ENCODE data around the gene METTL21C. TPM values are rescaled to one million over a fixed set of nuclear protein-coding genes. Genes with fewer than 3 reads are reported as not detected.

METTL21C gene
- total RNA-seq, 1 donor from 2014 or later: not detected

DNA sequence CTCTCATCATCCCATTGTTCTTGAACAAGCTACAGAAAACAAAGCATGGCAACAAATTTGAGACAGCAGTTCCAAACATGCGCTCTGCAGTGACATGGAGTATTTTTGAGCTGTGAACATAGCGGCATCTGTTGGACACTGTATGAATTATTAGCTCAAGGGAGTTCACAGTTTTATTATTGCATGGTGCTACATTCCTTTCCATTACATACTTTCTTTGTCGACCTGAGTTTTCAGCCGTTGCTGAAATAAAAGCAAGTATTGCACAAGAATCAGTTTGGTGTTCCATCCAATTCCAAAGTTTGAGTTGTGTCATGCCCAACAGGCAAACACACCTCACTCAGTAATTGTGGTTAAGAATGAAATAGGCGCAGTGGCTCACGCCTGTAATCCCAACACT is 30.1 kb upstream of the METTL21C start:
- H3K36me3 ChIP-seq: no peaks in the 10 kb centered on the region
- peak; percentile 48 for TF ChIP-seq CTCF (IDR thresholded peaks at IDR 0.05)
- no peaks in the 10 kb centered on the region for H3K27me3 ChIP-seq
- H3K9me3 ChIP-seq: no peaks in the 10 kb centered on the region
- peaks cover 9% of the 10 kb centered on the region for H3K4me1 ChIP-seq
- no peak overlapping the region for H3K27ac ChIP-seq
- no peak overlapping the region for H3K4me3 ChIP-seq
- intact Hi-C loops (cut with DNase I): no loop called here
- DNase-seq (no peak), ATAC-seq (peak; percentile 89)

GRCh38 chr13:102721800-102722231 is 27.0 kb upstream of the METTL21C start:
- H3K27ac ChIP-seq: no peak overlapping the region
- DNase-seq (no peak), ATAC-seq (peak; percentile 7)
- H3K9me3 ChIP-seq: no peaks in the 10 kb centered on the region
- TF ChIP-seq CTCF (IDR thresholded peaks at IDR 0.05): no peak
- no peaks in the 10 kb centered on the region for H3K36me3 ChIP-seq
- H3K27me3 ChIP-seq: no peaks in the 10 kb centered on the region
- H3K4me1 ChIP-seq: no peaks in the 10 kb centered on the region
- intact Hi-C loops (cut with DNase I): no loop called here
- H3K4me3 ChIP-seq: no peak overlapping the region

- H3K27me3 ChIP-seq: no peaks in the 10 kb centered on the region
- no peaks in the 10 kb centered on the region for H3K4me1 ChIP-seq
- H3K4me3 ChIP-seq: no peak overlapping the region
- ATAC-seq: no peak
- intact Hi-C loops (cut with DNase I): no loop called here
- H3K36me3 ChIP-seq: no peaks in the 10 kb centered on the region
- no peak for DNase-seq
- no peak overlapping the region for H3K27ac ChIP-seq
- no peaks in the 10 kb centered on the region for H3K9me3 ChIP-seq
- TF ChIP-seq CTCF (IDR thresholded peaks at IDR 0.05): no peak
Measured at GRCh38 chr13:102718746-102719145, 23.9 kb upstream of the METTL21C start.

- H3K27me3 ChIP-seq: no peaks in the 10 kb centered on the region
- no peak for TF ChIP-seq CTCF (IDR thresholded peaks at IDR 0.05)
- ATAC-seq (no peak), DNase-seq (no peak)
- H3K9me3 ChIP-seq: no peaks in the 10 kb centered on the region
- no peaks in the 10 kb centered on the region for H3K36me3 ChIP-seq
- intact Hi-C loops (cut with DNase I): no loop called here
- no peaks in the 10 kb centered on the region for H3K4me1 ChIP-seq
- no peak overlapping the region for H3K4me3 ChIP-seq
- no peak overlapping the region for H3K27ac ChIP-seq
Measured at GRCh38 chr13:102715447-102715846, 20.6 kb upstream of the METTL21C start.

DNA sequence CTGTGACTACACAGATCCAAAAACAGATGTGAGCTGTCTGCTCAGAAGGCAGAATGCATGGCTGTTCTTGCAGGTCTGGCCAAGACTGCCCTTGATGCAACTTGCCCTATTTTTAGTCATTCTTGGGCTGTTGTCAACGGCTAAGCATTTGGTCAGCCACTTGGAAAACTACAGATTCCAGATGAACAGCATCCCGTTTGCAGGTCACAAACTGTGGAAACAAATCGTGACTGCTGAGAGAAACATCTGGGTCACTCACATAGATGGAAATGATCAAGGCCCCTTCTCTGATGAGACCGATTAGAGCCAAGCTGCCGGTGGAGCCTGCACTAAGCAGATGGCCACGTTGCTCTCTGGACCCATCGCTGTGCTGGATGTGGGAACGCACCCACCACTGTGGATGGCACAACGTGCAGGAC is 15.4 kb upstream of the METTL21C start:
- DNase-seq: no peak
- Histone ChIP-seq H3K9me3 (no peaks in the 10 kb centered on the region), H3K27ac (no peak overlapping the region), H3K4me3 (no peak overlapping the region), H3K4me1 (no peaks in the 10 kb centered on the region), H3K36me3 (no peaks in the 10 kb centered on the region), H3K27me3 (no peaks in the 10 kb centered on the region)
- no peak for TF ChIP-seq CTCF (IDR thresholded peaks at IDR 0.05)
- peak; percentile 53 for ATAC-seq
- intact Hi-C loops (cut with DNase I): no loop called here

DNA sequence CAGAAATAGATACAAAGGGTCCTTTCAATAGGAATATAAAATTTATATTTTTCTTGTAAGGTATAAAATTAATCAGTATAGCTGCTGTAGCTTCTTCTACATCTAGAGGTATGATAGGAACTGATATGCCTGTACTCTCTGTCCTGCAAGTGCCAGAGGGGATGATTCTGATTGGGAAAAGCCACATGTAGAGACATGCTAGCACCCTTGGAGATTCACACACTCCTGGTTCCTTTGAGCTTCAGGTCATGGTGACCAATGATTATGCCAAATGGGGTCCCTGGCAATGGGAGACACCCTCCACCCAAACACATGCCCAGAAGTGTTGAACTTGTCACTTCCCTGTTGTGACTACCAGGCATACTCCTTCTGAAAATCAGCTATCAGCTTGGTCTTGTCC is 14.7 kb upstream of the METTL21C start:
- DNase-seq (no peak), ATAC-seq (no peak)
- H3K27ac ChIP-seq: no peak overlapping the region
- TF ChIP-seq CTCF (IDR thresholded peaks at IDR 0.05): no peak
- H3K36me3 ChIP-seq: no peaks in the 10 kb centered on the region
- no peaks in the 10 kb centered on the region for H3K27me3 ChIP-seq
- no peak overlapping the region for H3K4me3 ChIP-seq
- no peaks in the 10 kb centered on the region for H3K4me1 ChIP-seq
- no peaks in the 10 kb centered on the region for H3K9me3 ChIP-seq
- intact Hi-C loops (cut with DNase I): no loop called here

All from upper lobe of right lung (tissue), 1 donor.